DMS 273 (cell line): ENCODE data around the gene TMEM178B.
A peak's percentile ranks its signal among the peaks of the same experiment; 100 is the strongest.

ENCODE experiments used
- DNase-seq: peaks from one replicate; lab custom pipeline; 2025; ENCODE audit not compliant: unreplicated experiment; lab: John Stamatoyannopoulos, UW

TMEM178B gene

DNA sequence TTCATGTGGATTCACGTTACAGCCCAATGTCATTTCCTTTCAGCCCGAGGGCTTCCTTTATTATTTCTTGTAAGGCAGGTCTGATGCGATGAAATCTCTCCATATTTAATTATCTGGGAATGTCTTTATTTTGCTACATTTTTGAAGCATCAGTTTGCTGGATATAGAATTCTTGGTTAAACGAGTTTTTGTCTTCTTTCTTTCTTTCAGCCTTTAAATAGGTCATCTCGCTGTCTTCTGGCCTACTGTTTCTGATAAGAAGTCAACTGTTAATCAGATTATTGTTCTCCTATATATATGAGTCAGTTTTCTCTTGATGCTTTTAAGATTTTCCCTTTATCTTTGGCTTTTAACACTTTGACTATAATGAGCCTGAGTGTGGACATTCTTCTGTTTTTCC lies 184.7 kb downstream of the TMEM178B start:
- DNase-seq, result no peak

DNA sequence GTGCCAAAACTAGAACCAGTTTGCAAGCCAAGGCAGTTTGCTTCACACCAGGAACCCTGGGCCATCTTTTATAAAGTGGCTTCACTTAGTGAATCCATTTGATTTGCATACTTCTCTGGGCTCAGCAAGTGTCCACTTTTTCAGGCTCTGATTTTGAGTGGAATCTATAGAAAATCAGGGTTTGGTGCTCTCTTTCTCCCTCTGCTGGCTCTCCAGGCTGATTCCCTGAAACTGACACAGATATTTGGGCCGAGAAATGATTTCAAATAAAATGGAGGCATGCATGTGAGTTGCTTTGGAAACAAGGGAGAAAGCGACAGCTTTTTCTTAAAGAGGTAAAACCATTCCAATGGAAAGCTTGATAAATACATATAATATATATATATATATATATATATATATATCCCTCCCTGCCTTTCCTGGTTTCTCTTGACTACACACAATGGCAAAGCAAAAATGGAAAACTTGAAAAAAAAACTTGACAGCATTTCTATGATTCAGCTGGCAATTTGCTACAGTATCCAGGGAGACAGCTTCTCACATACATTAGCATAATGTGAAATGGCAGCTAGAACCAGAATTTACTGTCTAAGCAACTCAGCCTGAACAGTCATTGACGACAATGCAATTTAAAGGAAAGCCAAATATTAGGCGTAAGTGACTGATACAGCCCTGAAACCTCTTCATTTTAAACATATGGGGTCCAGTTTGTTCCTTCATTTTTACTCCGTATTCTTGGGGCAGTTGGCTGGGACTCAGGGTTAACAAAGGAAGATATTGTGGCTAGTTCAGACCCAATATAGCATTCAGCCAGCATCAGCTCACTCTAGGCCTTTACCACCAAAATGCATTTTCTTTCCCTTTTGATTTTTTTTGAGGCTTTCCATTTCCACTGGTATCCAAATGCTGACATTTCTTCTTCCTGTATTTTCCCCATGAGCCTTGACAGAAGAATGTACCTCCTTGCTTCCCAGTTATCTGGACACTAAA lies 188.5 kb downstream of the TMEM178B start:
- DNase-seq, result peak; percentile 13

DNA sequence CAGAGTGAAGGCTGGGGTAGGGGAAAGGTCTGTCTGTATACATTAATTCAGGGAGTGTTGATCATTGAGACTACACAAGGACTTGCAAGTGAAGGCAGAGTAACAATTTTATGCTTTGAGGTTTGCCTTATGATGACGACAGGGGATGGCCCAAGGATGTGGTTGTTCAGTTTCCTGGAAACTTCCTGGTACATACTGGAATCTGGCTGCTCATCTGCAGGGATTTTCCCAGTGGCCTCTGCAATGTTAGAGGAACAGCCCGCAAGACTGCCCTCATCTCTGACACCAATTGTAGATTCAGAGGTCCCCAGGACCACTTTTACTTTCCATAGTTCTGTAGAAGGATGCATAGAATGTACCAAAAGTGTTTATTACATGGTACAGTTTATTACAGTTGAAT lies 189.6 kb downstream of the TMEM178B start:
- no peak for DNase-seq

DNA sequence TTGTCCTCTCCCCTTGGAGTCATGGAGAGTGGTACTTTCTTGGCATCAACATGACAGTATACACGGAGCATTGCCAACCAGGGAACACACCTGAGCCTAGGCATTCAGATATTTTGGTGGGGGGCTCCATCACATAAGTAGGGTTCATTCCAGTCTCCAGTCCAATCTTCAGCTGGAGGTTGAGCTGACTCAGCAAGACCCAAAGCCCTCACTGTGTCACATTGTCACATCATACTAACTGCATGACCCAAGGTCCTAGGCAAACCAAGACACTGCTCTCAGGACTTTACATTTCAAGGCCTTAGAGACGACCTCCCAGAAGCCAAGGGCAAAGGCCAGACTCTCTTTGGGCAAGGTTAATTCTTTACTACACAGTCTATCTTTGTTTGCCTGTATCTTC lies 190.1 kb downstream of the TMEM178B start:
- DNase-seq, result no peak

DNA sequence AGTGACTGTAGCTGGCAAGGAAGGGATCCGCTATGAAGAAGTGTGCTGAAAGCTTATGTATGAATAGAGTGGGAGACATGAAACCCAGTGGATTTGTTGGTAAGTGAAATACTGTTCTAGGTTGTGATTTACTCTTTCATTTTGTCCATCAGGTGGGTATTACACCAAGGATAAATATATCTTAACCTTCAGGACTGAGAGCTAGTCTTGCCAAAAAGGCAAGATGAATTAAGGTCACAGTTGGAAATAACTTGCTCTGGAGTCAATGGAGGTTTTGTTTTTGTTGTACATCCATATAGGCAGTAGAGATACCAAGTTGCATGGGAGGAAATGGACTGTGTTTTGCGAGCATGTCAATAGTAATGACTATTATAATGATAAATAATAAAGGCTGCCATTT lies 190.6 kb downstream of the TMEM178B start:
- no peak for DNase-seq

DNA sequence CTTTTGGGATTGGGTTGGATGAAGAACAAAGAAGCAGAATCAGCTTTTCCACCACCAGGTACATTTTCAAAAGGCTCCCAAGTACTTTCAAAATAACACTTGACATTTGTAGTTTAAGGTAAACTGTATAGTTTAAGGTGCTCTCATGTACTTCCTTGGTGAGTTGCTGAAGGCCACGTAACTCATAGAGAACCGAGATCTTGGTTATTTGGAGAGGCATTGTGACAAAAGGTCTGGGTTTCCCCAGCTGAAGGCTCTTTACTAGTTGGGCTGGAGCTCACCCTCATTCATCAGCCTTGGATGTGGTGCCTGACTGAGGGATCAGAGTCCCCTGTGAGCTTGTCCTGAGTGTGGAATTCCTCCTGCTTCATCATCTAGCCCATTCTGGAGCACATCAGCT lies 191.8 kb downstream of the TMEM178B start:
- DNase-seq, result no peak

DNA sequence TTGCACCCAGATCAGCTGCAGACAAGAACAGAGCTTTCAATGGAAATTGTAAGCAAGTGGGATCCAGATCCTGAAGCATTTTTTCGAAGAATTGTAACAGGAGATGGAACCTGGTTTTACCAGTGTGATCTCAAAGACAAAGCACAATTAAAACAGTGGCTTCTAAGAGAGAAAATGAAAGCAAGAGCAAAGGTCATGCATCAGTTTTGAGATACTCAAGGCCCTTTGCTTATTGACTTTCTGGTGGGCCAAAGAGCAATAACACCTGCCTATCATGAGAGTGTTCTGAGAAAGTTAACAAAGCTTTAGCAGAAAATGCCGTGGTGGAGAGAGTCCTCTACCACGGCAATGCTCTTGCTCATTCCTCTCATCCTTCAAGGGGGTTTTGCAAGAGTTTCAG lies 194.8 kb downstream of the TMEM178B start:
- no peak for DNase-seq

DNA sequence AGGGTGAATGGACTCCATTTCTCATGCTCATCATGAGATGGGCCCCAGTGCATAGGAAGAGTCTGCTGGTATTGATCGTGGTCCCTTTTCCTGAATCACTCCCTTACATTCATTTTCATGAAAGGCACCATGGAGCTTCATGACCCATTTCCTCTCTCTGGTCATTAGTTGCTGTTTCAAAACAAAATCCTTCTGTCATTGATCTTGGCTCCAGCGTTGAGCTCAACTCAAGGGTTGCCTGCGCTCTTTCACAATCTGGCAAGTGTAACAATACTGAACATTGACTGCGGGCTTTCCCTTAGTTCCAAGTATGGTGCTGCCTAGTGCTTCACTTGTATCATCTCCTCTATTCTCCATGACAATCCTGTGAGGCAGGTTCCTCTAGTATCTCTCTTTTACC lies 197.6 kb downstream of the TMEM178B start:
- no peak for DNase-seq

DNA sequence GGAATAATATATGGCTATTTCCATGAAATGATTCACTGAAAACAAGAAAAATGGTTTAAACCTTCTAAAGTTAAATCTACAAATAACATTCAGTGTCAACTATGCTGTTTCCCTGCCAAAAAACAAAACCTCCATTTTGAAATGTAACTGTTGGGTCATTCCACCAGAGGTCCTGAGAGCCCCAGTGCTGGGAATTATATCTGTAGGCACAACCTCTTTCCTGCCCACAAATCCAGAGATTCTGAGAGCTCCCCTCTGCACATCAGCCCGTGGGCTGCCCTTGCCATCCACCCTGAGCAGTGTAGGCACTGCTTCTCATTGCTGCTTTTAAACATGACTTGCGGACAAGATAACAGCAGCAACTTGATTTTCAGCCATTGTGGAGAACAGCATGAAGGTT lies 198.6 kb downstream of the TMEM178B start:
- no peak for DNase-seq

DNA sequence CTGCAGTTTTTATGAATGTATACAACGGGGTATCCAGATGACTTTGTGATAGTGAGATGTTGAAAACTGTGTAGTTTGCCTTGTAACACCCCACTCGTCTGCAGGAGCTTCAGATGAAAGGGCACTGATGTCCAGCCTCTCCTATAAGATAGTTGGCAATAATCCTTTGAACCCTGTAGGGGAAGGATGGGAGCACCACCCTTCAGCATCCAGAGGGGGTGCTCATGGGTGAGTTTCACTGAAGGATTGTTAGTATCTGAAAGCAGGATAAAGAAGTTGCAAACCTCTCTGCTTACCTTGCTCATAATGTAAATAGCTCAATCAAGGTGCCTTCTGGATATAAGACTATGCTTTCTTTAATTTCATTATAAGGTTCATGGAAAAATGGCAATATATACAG lies 201.5 kb downstream of the TMEM178B start:
- no peak for DNase-seq

DNA sequence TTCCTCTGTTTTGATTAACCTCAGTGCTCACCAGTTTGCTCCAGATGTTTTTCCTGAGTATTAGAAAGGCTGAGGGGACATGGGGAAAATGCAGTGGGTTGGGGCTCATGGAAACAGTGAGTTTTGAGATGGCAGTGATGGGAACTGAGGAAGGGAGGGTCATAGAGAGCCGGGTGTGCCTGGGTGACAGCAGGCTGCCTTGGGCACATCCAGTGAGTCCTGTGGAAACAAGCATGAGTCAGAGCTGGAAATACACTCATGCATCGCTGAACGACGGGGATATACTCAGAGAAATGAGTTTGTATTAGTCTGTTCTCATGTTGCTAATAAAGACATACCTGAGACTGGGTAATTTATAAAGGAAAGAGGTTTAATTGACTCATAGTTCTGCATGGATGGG lies 202.2 kb downstream of the TMEM178B start:
- no peak for DNase-seq

DNA sequence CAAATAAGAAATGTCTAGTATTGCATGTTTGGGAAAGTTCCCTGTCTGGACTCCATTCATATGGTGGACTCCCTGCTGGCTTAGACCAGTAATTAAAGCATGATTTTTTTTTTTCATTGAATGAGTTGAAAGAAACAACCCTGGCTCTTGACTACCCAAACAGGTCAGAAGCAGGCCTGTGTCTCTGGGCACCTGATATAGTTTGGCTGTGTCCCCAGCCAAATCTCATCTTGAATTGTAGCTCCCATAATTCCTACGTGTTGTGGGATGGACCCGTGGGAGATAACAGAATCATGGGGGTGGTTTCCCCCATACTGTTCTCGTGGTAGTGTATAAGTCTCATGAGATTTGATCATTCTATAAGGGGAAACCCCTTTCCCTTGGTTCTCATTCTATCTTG lies 206.2 kb downstream of the TMEM178B start:
- no peak for DNase-seq

DNA sequence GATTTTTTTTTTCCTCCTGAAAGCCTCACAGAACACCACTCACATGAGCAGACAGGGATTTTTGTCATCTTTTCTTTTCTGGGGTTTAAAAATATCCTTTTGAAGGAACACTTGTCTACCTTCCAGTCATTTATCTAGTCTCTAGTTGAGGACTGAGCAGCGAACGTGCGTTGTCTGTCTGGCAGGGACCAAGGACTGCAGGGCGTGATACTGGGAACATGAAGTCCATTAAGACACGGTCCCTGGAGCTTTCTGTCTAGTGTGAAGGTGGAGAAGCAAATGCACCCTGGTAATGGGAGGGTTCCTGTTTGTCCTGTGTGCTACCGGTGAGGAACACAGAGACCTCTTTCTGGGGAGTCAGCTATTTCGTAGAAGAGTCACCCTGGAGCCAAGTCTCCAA lies 207.4 kb downstream of the TMEM178B start:
- no peak for DNase-seq

DNA sequence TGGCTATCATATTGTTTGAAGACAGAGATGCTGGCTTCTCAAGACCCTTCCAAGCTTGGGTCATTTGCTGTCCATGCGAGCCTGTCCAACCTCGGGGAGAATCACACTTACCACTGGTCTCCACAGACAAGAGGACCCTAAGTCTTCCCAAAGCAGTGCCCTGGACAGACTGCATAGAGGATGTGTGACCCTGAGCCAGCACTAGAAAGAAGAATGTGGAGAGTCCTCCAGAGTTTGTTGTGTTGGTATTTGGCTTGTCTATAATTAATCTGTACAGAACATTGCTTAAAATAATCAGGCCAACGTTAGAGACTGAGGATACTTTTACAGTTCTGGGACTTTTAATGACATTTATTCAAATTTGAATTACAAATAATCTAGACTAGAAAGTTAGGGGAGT lies 212.7 kb downstream of the TMEM178B start:
- DNase-seq, result no peak

DNA sequence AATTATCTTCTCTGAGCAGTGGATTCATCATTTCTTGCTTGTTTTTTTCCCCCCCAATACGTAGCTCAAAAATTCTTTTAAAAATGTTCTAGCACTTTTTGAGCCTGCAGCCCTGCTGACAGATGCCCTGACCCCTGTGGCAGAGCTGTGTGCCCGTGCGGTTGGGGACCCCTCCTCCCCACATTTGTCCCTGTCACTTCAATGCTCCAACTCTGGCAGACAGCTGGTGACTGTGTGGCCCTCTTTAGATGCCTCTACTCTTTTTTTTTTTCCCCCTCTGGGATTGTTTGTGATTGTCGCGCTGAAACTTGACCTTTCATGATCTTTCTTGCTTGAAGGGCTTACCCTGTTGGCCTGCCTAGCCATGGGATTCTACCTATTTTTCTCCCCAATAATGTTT lies 214.1 kb downstream of the TMEM178B start:
- no peak for DNase-seq

DNA sequence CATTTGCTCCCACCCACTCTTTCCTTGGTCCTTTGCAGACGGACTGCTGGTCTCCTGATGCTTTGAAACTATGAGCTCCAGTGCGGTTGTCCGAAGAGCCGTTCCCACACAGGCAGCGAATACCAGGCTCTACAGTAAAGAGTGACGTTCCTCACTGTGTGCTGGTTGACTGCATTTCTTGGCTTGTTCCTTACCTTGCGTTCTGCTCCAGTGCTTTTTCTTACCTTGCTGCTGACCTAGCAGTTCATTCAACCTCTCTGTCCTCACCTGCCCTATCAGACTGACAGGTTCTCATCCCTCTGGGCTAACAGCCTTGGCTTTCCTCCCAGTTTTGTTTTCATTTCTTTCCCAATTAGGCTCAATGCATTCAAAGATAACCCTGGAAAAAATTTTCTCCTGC lies 214.8 kb downstream of the TMEM178B start:
- DNase-seq, result no peak

DNA sequence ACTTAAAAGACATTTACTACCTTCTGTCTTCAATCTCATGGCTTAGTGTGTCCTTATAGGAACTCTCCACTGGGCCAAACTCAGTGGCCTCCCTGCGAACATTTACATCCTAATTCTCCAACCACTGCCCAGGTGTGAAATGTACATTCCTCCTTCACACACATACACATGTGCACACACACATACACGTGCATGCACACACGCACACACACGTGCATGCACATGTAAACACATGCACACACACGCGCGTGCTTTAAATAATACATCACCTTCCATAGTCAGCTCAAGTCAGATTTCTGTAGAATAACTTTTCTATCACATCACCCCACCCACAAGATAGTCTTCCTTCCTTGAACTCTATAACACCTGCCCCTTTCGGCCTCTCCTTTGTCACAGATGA lies 216.5 kb downstream of the TMEM178B start:
- DNase-seq, result no peak

DNA sequence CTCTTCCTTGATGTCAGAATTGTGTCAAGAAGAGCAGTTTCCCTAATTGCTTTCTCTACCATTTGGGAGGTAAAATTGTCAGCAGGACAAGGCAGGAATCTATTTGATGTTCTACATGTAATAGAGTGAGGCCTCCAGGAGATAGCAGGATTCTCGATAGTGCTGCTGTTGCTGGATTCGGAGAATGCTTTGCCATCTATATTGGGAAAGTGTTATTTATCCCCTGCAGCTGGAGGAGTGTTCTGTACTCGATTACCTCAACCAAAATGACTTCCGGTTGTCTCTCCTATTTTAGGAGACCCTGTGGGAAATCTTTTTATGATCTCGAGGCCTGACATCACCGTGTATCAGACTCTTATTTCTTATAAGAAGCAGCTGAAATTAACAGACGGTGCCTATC lies 217.1 kb downstream of the TMEM178B start:
- DNase-seq, result no peak

DNA sequence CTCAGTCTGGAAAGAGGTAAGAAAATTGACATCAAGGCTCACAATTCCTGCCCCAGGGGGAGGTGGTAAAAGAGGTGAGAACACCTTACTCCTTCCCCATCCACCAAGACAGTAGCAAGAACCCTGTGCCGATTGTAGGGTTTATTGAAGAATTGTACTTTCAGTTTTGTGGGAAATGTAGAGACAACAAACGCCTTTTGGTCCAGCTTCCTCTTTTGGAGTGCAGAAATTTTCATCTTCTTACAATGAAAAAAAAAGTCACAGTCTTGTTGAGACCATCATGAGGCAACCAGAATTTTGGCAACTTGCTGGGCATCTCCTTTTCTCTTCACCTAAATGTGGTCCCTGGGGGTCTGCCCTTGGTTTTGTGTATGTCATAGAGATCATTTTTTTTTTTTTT lies 217.7 kb downstream of the TMEM178B start:
- DNase-seq, result no peak

DNA sequence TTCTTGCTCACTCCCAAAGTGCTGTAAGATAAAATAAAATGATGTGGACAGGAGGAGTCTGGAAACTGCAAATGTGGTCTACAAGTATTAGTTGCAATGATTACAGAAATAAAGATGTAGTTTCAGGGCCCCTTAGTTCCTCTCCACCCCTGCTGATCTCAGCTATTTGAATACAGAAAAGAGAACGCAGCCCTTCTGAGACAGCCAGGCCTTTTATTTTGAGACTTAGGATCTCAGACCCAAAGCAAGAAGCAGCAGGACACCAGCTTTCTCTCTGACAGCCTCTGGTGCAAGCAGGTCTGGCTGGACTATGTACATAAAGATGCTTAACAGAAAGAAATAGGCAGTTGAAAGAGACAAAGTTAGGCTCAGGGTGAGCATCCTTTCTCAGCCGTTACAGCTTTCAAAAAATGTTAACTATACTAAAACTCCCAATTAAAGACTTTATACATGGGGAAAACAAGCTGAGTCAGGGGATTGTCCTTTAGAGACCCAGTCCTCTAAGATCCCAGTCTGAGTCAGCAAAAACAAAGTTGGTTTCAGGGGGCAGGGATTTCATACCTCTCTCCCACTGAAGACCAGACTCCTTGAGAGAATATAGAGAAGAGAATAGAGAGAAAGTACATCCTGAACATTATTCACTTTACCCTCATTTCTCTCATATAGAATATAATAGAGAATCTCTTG lies 220.4 kb downstream of the TMEM178B start:
- DNase-seq, result no peak

DNA sequence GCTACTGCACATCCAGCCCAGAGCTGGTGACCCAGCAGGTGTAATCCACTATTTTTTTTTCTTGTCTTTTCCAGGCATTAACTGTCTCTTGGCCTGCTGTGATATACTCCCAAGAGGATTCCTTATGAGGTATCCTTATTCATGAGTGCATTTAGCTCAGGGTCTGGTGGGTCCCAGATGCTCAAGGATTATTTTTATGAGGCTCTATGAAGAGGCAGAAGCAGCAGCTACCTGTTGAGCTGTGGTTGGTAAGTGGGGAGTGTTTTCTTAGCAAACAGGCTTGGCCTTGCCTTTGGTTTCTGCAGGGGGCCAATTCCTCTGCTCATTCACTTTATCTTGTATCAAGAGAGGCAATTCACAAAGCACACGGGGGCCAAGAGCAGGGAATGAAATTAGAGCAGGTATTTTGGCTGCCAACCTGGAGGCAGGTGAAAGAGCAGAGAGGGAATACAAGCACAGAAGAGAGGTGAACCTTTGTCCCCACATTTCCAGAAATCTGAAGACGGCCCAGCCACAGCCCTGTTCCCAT lies 221.6 kb downstream of the TMEM178B start:
- peak; percentile 17 for DNase-seq

DNA sequence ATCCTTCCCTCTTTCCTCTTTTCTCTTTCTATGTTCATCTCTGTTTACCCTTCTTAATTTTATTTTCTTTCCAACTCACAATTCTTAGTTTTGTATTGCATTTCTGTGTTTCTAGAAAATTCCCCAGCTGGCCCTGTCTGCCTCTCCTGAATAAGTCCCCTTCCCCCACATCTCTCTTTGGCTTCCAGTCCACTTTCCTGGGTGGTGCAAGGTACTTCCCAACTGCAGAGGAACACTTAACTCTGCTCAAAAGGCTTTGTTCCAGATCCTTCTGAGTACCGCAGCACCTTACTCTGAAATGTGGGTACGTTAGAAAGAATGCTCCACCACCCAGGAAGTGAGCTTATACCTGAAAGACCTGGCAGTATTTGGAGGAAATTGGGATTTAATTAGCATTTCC lies 227.0 kb downstream of the TMEM178B start:
- DNase-seq, result no peak
